SK-N-SH treated with all-trans-retinoic acid at 6 μM for 48 hours (cell line): Measurements from ENCODE around the gene GOLGA5.

ENCODE experiments used
- ATAC-seq: fragments of 200-7000 bp; cut with Tn5 transposase; 3 replicates; pipeline ENCODE4 v1.9.1; 2020; ENCODE audit warnings: mild to moderate bottlenecking, moderate library complexity
- CREB5 ChIP-seq: fragments of 250-450 bp; sonication (Bioruptor Pico); IDR thresholded peaks from 2 replicates; pipeline ENCODE4 v1.5.1; 2020; ENCODE audit warnings: low read depth, mild to moderate bottlenecking, moderate library complexity
- ESRRG ChIP-seq: fragments of 250-450 bp; sonication (Bioruptor Pico); IDR thresholded peaks from 2 replicates; pipeline ENCODE4 v1.6.1; 2021; ENCODE audit warnings: mild to moderate bottlenecking
- GLIS3 ChIP-seq: fragments of 250-450 bp; sonication (Bioruptor Pico); IDR thresholded peaks from 2 replicates; pipeline ENCODE4 v1.5.0; 2020; ENCODE audit warnings: mild to moderate bottlenecking, moderate library complexity
- ISL1 ChIP-seq: fragments of 250-450 bp; sonication (Bioruptor Pico); IDR thresholded peaks from 2 replicates; pipeline ENCODE4 v2.1.2; 2022; ENCODE audit warnings: mild to moderate bottlenecking, moderate library complexity
- OSR1 ChIP-seq: fragments of 250-450 bp; sonication (Bioruptor Pico); IDR thresholded peaks from 2 replicates; pipeline ENCODE4 v1.8.0; 2022; ENCODE audit warnings: moderate library complexity, mild to moderate bottlenecking, inconsistent platforms
- POU6F1 ChIP-seq: fragments of 250-450 bp; sonication (Bioruptor Pico); IDR thresholded peaks from 2 replicates; pipeline ENCODE4 v1.8.0; 2021; ENCODE audit warnings: low read depth, mild to moderate bottlenecking, moderate library complexity, borderline replicate concordance
- RARB ChIP-seq: fragments of 250-450 bp; sonication (Bioruptor Pico); IDR thresholded peaks from 2 replicates; pipeline ENCODE4 v1.8.0; 2021; ENCODE audit warnings: mild to moderate bottlenecking, moderate library complexity
- ZFP3 ChIP-seq: fragments of 250-450 bp; sonication (Bioruptor Pico); IDR thresholded peaks from 2 replicates; pipeline ENCODE4 v1.5.0; 2020; ENCODE audit warnings: mild to moderate bottlenecking, moderate library complexity
- TF ChIP-seq, protein P1 (sequence below): fragments of 250-450 bp; sonication (Bioruptor Pico); IDR thresholded peaks from 2 replicates; pipeline ENCODE4 v1.5.1; 2021; ENCODE audit warnings: mild to moderate bottlenecking, moderate library complexity

The GOLGA5 gene

DNA sequence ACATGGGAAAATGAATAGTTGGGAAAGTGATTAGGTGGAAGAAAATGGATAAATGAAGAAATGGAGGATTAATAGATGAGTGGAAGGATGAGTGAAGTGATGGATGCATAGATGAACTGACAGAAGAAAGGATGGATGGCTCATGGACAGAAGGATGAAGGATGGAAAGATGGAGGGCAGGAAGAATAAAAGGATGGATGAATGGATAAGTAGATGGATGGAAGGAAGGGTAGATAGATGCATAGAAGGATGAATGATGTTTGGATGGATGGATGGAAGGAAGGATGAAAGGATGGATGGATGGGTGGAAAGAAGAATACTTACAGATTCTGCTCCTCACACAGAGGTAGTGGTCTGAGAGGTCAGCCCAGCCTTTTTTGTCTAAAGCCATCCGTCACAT, 93.1 kb downstream of the GOLGA5 start:
- no peak for TF ChIP-seq ZFP3 (CRISPR knock-in tag)
- no peak for TF ChIP-seq POU6F1
- TF ChIP-seq OSR1 (CRISPR knock-in tag) = no peak
- TF ChIP-seq RARB (CRISPR knock-in tag) = no peak
- TF ChIP-seq, all 23 proteins: peak for 0
- no peak for ATAC-seq

GRCh38 chr14:92888896-92889295, 94.8 kb downstream of the GOLGA5 start:
- TF ChIP-seq ESRRG = no peak
- TF ChIP-seq GLIS3 (CRISPR knock-in tag) = no peak
- no peak for TF ChIP-seq CREB5
- TF ChIP-seq RARB (CRISPR knock-in tag) = no peak
- TF ChIP-seq ISL1 (CRISPR knock-in tag) = no peak
- TF ChIP-seq, protein P1, sequence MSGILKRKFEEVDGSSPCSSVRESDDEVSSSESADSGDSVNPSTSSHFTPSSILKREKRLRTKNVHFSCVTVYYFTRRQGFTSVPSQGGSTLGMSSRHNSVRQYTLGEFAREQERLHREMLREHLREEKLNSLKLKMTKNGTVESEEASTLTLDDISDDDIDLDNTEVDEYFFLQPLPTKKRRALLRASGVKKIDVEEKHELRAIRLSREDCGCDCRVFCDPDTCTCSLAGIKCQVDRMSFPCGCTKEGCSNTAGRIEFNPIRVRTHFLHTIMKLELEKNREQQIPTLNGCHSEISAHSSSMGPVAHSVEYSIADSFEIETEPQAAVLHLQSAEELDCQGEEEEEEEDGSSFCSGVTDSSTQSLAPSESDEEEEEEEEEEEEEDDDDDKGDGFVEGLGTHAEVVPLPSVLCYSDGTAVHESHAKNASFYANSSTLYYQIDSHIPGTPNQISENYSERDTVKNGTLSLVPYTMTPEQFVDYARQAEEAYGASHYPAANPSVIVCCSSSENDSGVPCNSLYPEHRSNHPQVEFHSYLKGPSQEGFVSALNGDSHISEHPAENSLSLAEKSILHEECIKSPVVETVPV (CRISPR knock-in tag) = no peak
- ATAC-seq = no peak
